Activated CD8-positive, alpha-beta T cell treated with anti-CD3 and anti-CD28 coated beads for 36 hours (primary cell): Measurements from ENCODE around the gene PTPN14. TPM values are rescaled to one million over a fixed set of nuclear protein-coding genes. Genes with fewer than 3 reads are reported as not detected.

Experiments used
- ATAC-seq: fragments of 200-7000 bp; cut with Tn5 transposase; one replicate; pipeline ENCODE4 v1.10.0; 2021; ENCODE audit warnings: mild to moderate bottlenecking, moderate library complexity
- CTCF ChIA-PET: fragments of 350-600 bp; sonication (Branson Sonifier 250); formaldehyde crosslinking; loops from one replicate; lab custom pipeline; 2021; ENCODE audit warnings: antibody characterized with exemption; lab: Charles Lee
- POLR2A ChIA-PET: fragments of 350-600 bp; sonication (Branson Sonifier 250); formaldehyde crosslinking; loops from one replicate; lab custom pipeline; 2021; ENCODE audit warnings: antibody characterized with exemption; lab: Charles Lee
- DNase-seq: peaks from one replicate; pipeline ENCODE4 v3.0.0-alpha.2; 2020
- H3K27ac Mint-ChIP-seq: one replicate; pipeline ENCODE4 v1.8.0; 2021; ENCODE audit warnings: mild to moderate bottlenecking, mixed read lengths
- H3K27me3 Mint-ChIP-seq: one replicate; pipeline ENCODE4 v1.8.0; 2021; ENCODE audit warnings: mixed read lengths
- H3K36me3 Mint-ChIP-seq: one replicate; pipeline ENCODE4 v1.8.0; 2021; ENCODE audit warnings: low read depth, mixed read lengths
- H3K4me1 Mint-ChIP-seq: one replicate; pipeline ENCODE4 v1.8.0; 2021; ENCODE audit warnings: low read depth, mixed read lengths
- H3K4me3 Mint-ChIP-seq: one replicate; pipeline ENCODE4 v1.8.0; 2021; ENCODE audit warnings: mild to moderate bottlenecking, moderate library complexity, mixed read lengths
- H3K9me3 Mint-ChIP-seq: one replicate; pipeline ENCODE4 v1.8.0; 2021; ENCODE audit warnings: mixed read lengths
- intact Hi-C: fragments of 100-400 bp; cut with micrococcal nuclease; formaldehyde crosslinking; loops from one replicate; pipeline ENCODE4 v1.10.0; 2022
- total RNA-seq, 2 experiments: library from RNA; stranded (reverse); gene quantifications; one replicate each; pipeline ENCODE4 v1.2.3, GENCODE V29; 2021
- TF ChIP-seq, protein P1 (sequence below): fragments of 200-600 bp; IDR thresholded peaks from one replicate; pipeline ENCODE4 v1.8.0; 2022; ENCODE audit warnings: antibody characterized with exemption, mild to moderate bottlenecking

PTPN14 gene
- total RNA-seq, 2 experiments from 2014 or later, result 0.27 to 0.34 TPM

- DNase-seq, result no peak
- Mint-ChIP-seq H3K9me3 (no peaks in the 10 kb centered on the region), H3K36me3 (no peaks in the 10 kb centered on the region), H3K4me3 (no peak overlapping the region), H3K27ac (no peak overlapping the region), H3K27me3 (peaks cover 26% of the 10 kb centered on the region), H3K4me1 (peaks cover 6% of the 10 kb centered on the region)
- ATAC-seq, result no peak
- ChIA-PET POLR2A (no interaction called here), CTCF (no interaction called here)
- intact Hi-C loops, result no loop called here
- TF ChIP-seq, protein P1, sequence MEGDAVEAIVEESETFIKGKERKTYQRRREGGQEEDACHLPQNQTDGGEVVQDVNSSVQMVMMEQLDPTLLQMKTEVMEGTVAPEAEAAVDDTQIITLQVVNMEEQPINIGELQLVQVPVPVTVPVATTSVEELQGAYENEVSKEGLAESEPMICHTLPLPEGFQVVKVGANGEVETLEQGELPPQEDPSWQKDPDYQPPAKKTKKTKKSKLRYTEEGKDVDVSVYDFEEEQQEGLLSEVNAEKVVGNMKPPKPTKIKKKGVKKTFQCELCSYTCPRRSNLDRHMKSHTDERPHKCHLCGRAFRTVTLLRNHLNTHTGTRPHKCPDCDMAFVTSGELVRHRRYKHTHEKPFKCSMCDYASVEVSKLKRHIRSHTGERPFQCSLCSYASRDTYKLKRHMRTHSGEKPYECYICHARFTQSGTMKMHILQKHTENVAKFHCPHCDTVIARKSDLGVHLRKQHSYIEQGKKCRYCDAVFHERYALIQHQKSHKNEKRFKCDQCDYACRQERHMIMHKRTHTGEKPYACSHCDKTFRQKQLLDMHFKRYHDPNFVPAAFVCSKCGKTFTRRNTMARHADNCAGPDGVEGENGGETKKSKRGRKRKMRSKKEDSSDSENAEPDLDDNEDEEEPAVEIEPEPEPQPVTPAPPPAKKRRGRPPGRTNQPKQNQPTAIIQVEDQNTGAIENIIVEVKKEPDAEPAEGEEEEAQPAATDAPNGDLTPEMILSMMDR, result no peak
These were observed 79.0 kb downstream of the PTPN14 start for GRCh38 chr1:214472364-214472763.

DNA sequence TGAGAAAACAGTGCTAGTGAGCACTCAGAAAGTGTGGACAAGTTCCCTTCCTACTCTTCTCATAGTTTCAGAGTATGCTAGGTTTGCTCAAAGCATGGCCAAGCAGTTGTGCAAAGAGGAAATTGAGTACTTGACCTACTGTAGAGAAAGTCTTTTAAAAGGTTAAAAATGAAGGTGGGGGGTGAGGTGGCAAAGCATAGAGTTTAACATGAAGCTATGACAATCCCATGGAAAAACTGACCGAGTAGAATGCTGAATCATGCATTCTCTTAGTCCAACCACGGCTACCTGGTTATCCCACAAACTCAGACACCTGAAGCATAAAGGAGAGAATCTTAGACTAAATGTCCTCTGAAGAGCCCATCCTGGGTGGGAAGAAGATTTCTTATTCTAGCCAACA, 79.9 kb downstream of the PTPN14 start:
- Mint-ChIP-seq H3K4me1 (peaks cover 6% of the 10 kb centered on the region), H3K27ac (no peak overlapping the region), H3K4me3 (no peak overlapping the region), H3K9me3 (no peaks in the 10 kb centered on the region), H3K36me3 (no peaks in the 10 kb centered on the region), H3K27me3 (peaks cover 24% of the 10 kb centered on the region)
- intact Hi-C loops, result no loop called here
- ChIA-PET POLR2A (no interaction called here), CTCF (no interaction called here)
- TF ChIP-seq, protein P1, result no peak
- no peak for DNase-seq
- ATAC-seq, result peak; percentile 24

DNA sequence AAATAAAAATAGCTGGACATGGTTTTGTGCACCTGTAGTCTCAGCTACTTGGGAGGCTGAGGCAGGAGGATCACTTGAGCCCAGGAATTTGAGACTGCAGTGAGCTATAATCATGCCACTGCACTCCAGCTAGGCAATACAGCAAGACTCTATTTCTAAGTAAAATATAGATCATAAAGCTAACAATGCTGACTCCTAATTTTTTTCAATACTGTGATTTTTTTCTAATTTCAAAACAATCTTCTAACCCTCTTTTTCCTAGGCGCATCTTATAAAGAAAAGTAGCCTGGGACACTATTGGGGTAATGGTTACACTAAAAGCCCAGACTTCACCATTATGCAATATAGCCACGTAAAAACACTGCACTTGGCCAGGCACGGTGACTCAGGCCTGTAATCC, 81.3 kb downstream of the PTPN14 start:
- POLR2A ChIA-PET, result no interaction called here
- Mint-ChIP-seq H3K27me3 (peaks cover 14% of the 10 kb centered on the region), H3K4me3 (no peak overlapping the region), H3K9me3 (no peaks in the 10 kb centered on the region), H3K27ac (no peak overlapping the region), H3K36me3 (no peaks in the 10 kb centered on the region), H3K4me1 (peaks cover 6% of the 10 kb centered on the region)
- DNase-seq, result no peak
- TF ChIP-seq, protein P1, result no peak
- no peak for ATAC-seq
- intact Hi-C loops, result no loop called here
- CTCF ChIA-PET, result no interaction called here

DNA sequence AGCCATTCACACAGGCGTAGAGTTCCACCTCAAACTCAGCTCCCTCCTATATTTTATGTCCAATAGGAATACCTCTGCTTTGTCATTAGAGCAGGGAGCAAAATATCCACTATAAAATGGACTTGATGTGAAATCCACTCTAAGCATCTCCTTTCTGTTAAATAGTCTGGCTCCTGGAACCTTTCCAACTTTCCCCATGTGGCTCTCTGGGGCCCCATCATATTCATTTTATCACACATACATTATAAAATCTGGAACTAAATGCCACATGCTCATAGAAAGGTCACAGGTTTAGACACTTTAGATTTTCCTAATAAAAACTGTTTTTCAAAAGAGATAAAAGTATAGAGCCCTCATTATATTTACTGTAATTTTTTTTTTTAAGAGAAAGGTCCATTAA, 82.1 kb downstream of the PTPN14 start:
- Mint-ChIP-seq H3K4me3 (no peak overlapping the region), H3K36me3 (no peaks in the 10 kb centered on the region), H3K27ac (no peak overlapping the region), H3K9me3 (no peaks in the 10 kb centered on the region), H3K4me1 (peaks cover 6% of the 10 kb centered on the region), H3K27me3 (peaks cover 12% of the 10 kb centered on the region)
- CTCF ChIA-PET, result interaction anchor here (0.7 to 1.3 kb wide), 2 partner anchors 14 to 208 kb away, joined by 3 to 4 read pairs; no protein-coding TSS in a partner anchor
- intact Hi-C loops, result no loop called here
- POLR2A ChIA-PET, result no interaction called here
- TF ChIP-seq, protein P1, result no peak
- DNase-seq, result no peak
- no peak for ATAC-seq

DNA sequence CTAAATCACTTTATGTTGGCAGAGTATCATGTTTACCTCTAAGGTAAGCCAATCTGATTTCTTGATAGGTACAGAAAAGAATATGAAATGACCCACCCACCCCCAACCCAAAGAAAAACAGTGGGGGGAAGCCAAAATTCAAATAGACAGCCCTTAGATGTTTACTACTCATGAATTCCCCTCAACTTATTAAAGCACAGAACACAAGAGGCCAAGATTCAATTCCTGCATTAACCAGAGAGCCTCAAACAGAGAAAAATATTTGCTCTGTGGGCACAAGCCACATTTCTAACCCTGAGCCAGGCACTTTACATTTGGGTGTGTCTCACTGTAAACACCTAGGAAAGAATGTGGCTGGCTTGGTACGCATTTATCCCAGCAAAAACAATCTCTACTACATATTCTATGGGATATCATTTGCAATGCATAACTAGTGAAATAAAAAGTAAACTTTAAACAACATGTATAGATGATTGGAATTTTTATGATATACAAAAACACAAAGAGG, 84.3 kb downstream of the PTPN14 start:
- Mint-ChIP-seq H3K36me3 (no peaks in the 10 kb centered on the region), H3K27ac (no peak overlapping the region), H3K27me3 (peaks cover 3% of the 10 kb centered on the region), H3K4me3 (no peak overlapping the region), H3K4me1 (peaks cover 6% of the 10 kb centered on the region), H3K9me3 (no peaks in the 10 kb centered on the region)
- TF ChIP-seq, protein P1, result no peak
- DNase-seq (no peak), ATAC-seq (no peak)
- ChIA-PET CTCF (no interaction called here), POLR2A (no interaction called here)
- intact Hi-C loops, result no loop called here
